ENCODE data around the gene PLD4. TPM values are rescaled to one million over a fixed set of nuclear protein-coding genes. Genes with fewer than 3 reads are reported as not detected.

PLD4 gene
- total and polyA plus RNA-seq, 7 donors = 0.04 to 0.25 TPM; not detected in 5

DNA sequence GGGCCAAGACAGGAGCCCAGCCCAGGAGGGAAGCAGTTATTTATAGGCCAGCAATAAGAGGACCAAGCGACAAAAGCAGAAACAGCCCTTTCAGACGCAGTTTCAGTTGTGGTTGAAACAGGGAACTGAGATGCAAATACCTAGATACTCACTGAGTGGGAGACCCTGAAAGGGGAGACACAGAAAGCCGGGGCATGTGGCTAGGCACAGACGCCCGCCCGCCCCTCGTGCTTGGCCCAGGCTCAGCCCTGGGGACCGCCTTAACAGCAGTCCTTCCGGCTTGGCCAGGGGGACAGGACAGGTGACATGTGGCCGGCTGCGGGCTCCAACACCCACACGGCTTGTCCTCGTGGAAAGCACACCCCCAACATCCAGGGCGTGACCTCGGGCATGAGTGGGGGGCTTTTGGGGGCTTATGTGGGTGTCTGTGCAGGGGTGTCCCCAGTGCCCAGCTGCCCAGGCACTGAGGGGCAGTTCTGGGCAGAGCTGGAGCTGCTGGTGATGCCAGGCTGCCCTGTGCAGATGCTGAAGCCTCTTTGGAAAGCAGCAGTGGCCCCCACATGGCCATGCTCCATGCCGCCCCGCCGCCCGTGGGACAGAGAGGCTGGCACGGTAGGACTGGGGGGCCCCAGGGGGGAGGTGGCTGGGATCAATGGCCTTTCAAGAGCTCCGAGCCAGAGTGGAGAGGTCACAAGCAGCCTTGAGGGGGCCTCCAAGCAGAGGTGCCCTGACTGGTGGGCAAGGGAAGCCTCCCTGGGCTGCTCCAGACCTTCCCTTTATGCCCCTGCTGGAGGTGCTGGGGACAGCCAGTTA lies 2.1 kb downstream of the PLD4 start:
- Histone ChIP-seq H3K9me3 (no peaks in the 10 kb centered on the region), H3K27ac (no peak overlapping the region), H3K4me3 (no peak overlapping the region), H3K4me1 (no peaks in the 10 kb centered on the region), H3K27me3 (ENCODE audit: insufficient read depth in 3 of 3, low read length in 2 of 3) (peaks cover 0 to 20% (median 6%) of the 10 kb centered on the region in 3 donors), H3K36me3 (ENCODE audit: insufficient read depth in 1 of 2, low read depth in 1 of 2) (no peaks in the 10 kb centered on the region)
- 50 to 57% (median 52%) methylated on average over 20 to 21 of the region's 21 CpGs for WGBS, 3 donors
- ATAC-seq (no peak), DNase-seq (no peak)
- TF ChIP-seq, protein P1, sequence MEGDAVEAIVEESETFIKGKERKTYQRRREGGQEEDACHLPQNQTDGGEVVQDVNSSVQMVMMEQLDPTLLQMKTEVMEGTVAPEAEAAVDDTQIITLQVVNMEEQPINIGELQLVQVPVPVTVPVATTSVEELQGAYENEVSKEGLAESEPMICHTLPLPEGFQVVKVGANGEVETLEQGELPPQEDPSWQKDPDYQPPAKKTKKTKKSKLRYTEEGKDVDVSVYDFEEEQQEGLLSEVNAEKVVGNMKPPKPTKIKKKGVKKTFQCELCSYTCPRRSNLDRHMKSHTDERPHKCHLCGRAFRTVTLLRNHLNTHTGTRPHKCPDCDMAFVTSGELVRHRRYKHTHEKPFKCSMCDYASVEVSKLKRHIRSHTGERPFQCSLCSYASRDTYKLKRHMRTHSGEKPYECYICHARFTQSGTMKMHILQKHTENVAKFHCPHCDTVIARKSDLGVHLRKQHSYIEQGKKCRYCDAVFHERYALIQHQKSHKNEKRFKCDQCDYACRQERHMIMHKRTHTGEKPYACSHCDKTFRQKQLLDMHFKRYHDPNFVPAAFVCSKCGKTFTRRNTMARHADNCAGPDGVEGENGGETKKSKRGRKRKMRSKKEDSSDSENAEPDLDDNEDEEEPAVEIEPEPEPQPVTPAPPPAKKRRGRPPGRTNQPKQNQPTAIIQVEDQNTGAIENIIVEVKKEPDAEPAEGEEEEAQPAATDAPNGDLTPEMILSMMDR (IDR thresholded peaks at IDR 0.05) = no peak
- intact Hi-C loops (cut with DNase I) = no loop called here

DNA sequence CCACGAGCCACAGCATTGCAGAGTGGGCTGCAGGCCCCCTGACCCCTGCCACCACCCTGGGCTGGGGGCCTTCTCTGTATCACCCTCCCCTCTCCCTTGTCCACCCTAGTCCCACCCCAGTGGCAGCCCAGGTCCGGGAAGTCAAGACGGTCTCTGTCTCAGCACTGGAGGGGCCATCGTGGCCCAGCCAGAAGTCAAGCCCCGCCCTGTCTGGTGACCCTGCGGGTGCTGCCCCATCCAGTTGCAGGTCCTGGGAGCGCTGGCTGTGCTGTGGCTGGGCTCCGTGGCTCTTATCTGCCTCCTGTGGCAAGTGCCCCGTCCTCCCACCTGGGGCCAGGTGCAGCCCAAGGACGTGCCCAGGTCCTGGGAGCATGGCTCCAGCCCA lies 2.7 kb downstream of the PLD4 start:
- TF ChIP-seq, protein P1 (IDR thresholded peaks at IDR 0.05) = no peak
- Histone ChIP-seq H3K4me3 (no peak overlapping the region), H3K36me3 (ENCODE audit: insufficient read depth in 1 of 2, low read depth in 1 of 2) (no peaks in the 10 kb centered on the region), H3K4me1 (no peaks in the 10 kb centered on the region), H3K9me3 (no peaks in the 10 kb centered on the region), H3K27me3 (ENCODE audit: insufficient read depth in 3 of 3, low read length in 2 of 3) (peaks cover 0 to 26% (median 10%) of the 10 kb centered on the region in 3 donors), H3K27ac (no peak overlapping the region)
- intact Hi-C loops (cut with DNase I) = no loop called here
- ATAC-seq (no peak), DNase-seq (no peak)
- WGBS, 3 donors = 68 to 81% (median 76%) methylated on average over 9 to 10 of the region's 10 CpGs

DNA sequence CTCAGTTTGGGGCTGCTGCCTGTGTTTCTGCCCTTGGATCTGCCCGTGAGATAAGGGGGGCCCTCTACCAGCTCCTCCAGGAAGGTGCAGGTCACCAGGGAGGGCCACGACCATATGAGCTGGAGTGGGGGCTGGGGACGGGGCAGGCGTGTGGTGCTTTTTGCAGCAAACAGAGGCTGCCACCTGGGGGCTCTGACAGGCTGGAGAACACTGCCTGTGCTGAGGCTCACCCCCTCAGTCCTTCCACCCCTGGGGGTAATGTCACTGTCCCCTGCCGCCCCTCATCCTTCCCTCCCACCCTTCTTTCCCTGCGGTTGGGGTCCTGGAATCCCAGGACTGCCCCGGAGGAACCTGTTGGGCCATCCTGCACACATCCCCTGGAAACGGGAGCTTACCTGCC lies 3.2 kb downstream of the PLD4 start:
- intact Hi-C loops (cut with DNase I) = no loop called here
- TF ChIP-seq, protein P1 (IDR thresholded peaks at IDR 0.05) = no peak
- DNase-seq (no peak), ATAC-seq (no peak)
- Histone ChIP-seq H3K4me1 (no peaks in the 10 kb centered on the region), H3K27me3 (ENCODE audit: insufficient read depth in 3 of 3, low read length in 2 of 3) (peaks cover 0 to 31% (median 11%) of the 10 kb centered on the region in 3 donors), H3K36me3 (ENCODE audit: insufficient read depth in 1 of 2, low read depth in 1 of 2) (no peaks in the 10 kb centered on the region), H3K27ac (no peak overlapping the region), H3K4me3 (no peak overlapping the region), H3K9me3 (no peaks in the 10 kb centered on the region)
- 74 to 80% (median 78%) methylated on average over 7 to 8 of the region's 8 CpGs for WGBS, 3 donors

DNA sequence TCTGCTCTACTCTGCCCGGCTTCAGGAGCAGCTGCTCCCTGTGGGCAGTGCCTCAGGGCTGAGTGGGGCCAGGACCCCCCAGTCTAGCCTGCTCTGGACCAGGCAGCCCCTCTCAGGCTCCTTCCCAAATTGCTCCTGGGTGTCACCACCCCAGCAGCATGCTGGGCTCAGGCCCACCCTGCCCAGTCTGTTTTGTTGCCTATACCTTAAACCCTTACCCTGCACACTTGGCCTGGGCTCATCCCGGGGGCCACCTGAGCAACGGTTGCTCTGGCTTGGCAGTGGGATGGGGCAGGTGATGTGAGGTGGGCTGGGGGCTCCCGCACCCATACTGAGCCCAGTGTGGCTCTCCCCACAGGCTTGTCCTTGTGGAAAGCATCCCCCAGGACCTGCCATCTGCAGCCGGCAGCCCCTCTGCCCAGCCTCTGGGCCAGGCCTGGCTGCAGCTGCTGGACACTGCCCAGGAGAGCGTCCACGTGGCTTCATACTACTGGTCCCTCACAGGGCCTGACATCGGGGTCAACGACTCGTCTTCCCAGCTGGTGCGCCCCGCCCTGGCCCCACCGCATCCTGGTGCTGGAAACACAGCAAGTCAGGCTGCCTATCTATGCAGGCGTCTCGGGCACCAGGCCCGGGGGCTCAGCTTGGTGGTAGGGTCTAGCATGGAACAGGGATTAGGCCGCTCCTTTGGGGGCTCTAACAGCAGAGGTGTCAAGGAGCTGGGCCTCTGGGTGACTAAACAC lies 3.9 kb downstream of the PLD4 start:
- ATAC-seq (no peak), DNase-seq (no peak)
- H3K4me1 ChIP-seq = no peaks in the 10 kb centered on the region
- WGBS, 3 donors = 61 to 70% (median 67%) methylated on average over 17 of the region's 17 CpGs
- H3K4me3 ChIP-seq = no peak overlapping the region
- H3K27me3 ChIP-seq (ENCODE audit: insufficient read depth in 3 of 3, low read length in 2 of 3) = peaks cover 0 to 36% (median 12%) of the 10 kb centered on the region in 3 donors
- TF ChIP-seq, protein P1 (IDR thresholded peaks at IDR 0.05) = no peak
- H3K27ac ChIP-seq = no peak overlapping the region
- intact Hi-C loops (cut with DNase I) = no loop called here
- no peaks in the 10 kb centered on the region for H3K36me3 ChIP-seq (ENCODE audit: insufficient read depth in 1 of 2, low read depth in 1 of 2)
- no peaks in the 10 kb centered on the region for H3K9me3 ChIP-seq

Measured in psoas muscle (tissue), 8 donors.